ENCODE data around the gene NBEAL2. TPM values are rescaled to one million over a fixed set of nuclear protein-coding genes. Genes with fewer than 3 reads are reported as not detected.

Gene NBEAL2
- total RNA-seq, 1 experiment from 2014 or later, result 80.0 TPM

- no peak for TF ChIP-seq TEAD1 (CRISPR knock-in tag; IDR thresholded peaks at IDR 0.05)
- no peak for TF ChIP-seq NFATC4 (CRISPR knock-in tag; IDR thresholded peaks at IDR 0.05)
- no peak for TF ChIP-seq CREB1 (CRISPR knock-in tag; IDR thresholded peaks at IDR 0.05)
- no peak for TF ChIP-seq ELF4 (CRISPR knock-in tag; IDR thresholded peaks at IDR 0.05; ENCODE audit: low read depth)
- no peak for TF ChIP-seq CBFB (CRISPR knock-in tag; IDR thresholded peaks at IDR 0.05; ENCODE audit: low read depth)
- no peak for TF ChIP-seq FOXP4 (CRISPR knock-in tag; IDR thresholded peaks at IDR 0.05)
- no peak for TF ChIP-seq TEAD4 (CRISPR knock-in tag; IDR thresholded peaks at IDR 0.05)
- no peak for TF ChIP-seq ARID4B (CRISPR knock-in tag; IDR thresholded peaks at IDR 0.05; ENCODE audit: borderline replicate concordance)
- no peak for TF ChIP-seq SP1 (CRISPR knock-in tag; conservative IDR thresholded peaks at IDR 0.05)
- no peak for TF ChIP-seq TCF7 (CRISPR knock-in tag; IDR thresholded peaks at IDR 0.05; ENCODE audit: low read depth)
These were observed 68.2 kb downstream of the NBEAL2 start (continued) for GRCh38 chr3:47047673-47048072.

- no peak for ATAC-seq
- Mint-ChIP-seq H3K36me3 (peaks cover 18% of the 10 kb centered on the region), H3K9me3 (no peaks in the 10 kb centered on the region), H3K4me1 (no peaks in the 10 kb centered on the region), H3K27ac (no peak overlapping the region), H3K4me3 (no peak overlapping the region), H3K27me3 (ENCODE audit: low read depth) (no peaks in the 10 kb centered on the region)
- no peak for DNase-seq (ENCODE audit: low spot score)
- POLR2A ChIA-PET, result no interaction called here
- CTCF ChIA-PET, result no interaction called here
- TF ChIP-seq ZNF416 (CRISPR knock-in tag; IDR thresholded peaks at IDR 0.05), result no peak
- TF ChIP-seq ZNF232 (CRISPR knock-in tag; IDR thresholded peaks at IDR 0.05), result no peak
- no peak for TF ChIP-seq NR3C1 (CRISPR knock-in tag; conservative IDR thresholded peaks at IDR 0.05; ENCODE audit: low read depth)
- no peak for TF ChIP-seq NR1H2 (CRISPR knock-in tag; IDR thresholded peaks at IDR 0.05)
- no peak for TF ChIP-seq ATF6 (CRISPR knock-in tag; IDR thresholded peaks at IDR 0.05)
- no peak for TF ChIP-seq ZBTB21 (CRISPR knock-in tag; IDR thresholded peaks at IDR 0.05; ENCODE audit: borderline replicate concordance)
- no peak for TF ChIP-seq ERG (CRISPR knock-in tag; IDR thresholded peaks at IDR 0.05)
- no peak for TF ChIP-seq NFATC4 (CRISPR knock-in tag; IDR thresholded peaks at IDR 0.05)
- no peak for TF ChIP-seq TP53 (CRISPR knock-in tag; IDR thresholded peaks at IDR 0.05)
- TF ChIP-seq GTF2I (CRISPR knock-in tag; conservative IDR thresholded peaks at IDR 0.05), result no peak
- no peak for TF ChIP-seq FOXK1 (CRISPR knock-in tag; IDR thresholded peaks at IDR 0.05)
- TF ChIP-seq ZNF317 (CRISPR knock-in tag; IDR thresholded peaks at IDR 0.05; ENCODE audit: borderline replicate concordance, low read depth), result no peak
- no peak for TF ChIP-seq OVOL2 (CRISPR knock-in tag; IDR thresholded peaks at IDR 0.05; ENCODE audit: borderline replicate concordance)
- TF ChIP-seq SP1 (CRISPR knock-in tag; conservative IDR thresholded peaks at IDR 0.05), result no peak
- TF ChIP-seq HMGXB4 (CRISPR knock-in tag; IDR thresholded peaks at IDR 0.05), result no peak
- no peak for TF ChIP-seq ESRRA (CRISPR knock-in tag; IDR thresholded peaks at IDR 0.05; ENCODE audit: borderline replicate concordance)
These were observed 74.9 kb downstream of the NBEAL2 start for GRCh38 chr3:47054412-47054811.

Measured in WTC11 (cell line).